Measurements from ENCODE around the gene ASB13. TPM values are rescaled to one million over a fixed set of nuclear protein-coding genes. Genes with fewer than 3 reads are reported as not detected.

ASB13 gene
- total RNA-seq, 1 experiment from 2014 or later: 13.8 TPM

DNA sequence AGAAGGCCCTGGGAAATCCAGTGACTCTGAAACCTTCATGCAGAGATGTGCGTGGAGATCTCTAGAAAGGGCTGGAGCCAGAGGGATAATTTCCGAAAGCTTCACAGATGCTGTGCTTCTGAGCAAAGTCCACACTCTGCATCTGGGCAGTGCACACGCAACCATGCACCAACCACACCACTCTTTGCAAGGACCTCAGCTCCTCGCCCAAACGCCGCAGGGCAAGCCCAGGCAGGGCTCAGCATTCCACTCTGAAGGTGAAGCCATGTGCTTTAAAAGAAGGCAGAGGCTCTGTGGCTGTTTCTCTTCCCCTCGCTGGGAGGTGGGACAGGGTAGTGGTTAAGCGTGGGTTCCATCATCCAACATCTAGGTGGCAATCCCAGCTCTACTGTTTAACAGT lies 48.4 kb downstream of the ASB13 start:
- no peaks in the 10 kb centered on the region for H3K9me3 Mint-ChIP-seq
- Histone ChIP-seq H3K9ac (ENCODE audit: extremely low read depth, insufficient read length, low read length) (no peak overlapping the region), H3K79me2 (ENCODE audit: insufficient read depth, low read length) (no peaks in the 10 kb centered on the region), H2BK120ac (ENCODE audit: low read depth, low read length, poor library complexity, severe bottlenecking) (no peak overlapping the region), H3K23ac (ENCODE audit: insufficient read length, low read depth, low read length) (no peak overlapping the region), H3T11ph (ENCODE audit: low read length) (no peak overlapping the region), H2AFZ (ENCODE audit: low read length) (no peak overlapping the region), H3K27me3 (ENCODE audit: insufficient read depth, low read length) (no peaks in the 10 kb centered on the region), H2BK20ac (ENCODE audit: low read depth, low read length, poor library complexity, severe bottlenecking) (no peak overlapping the region), H2BK15ac (ENCODE audit: low read depth, low read length) (no peak overlapping the region), H3K27ac (ENCODE audit: insufficient read length, low read depth, low read length) (no peak overlapping the region), H2BK12ac (ENCODE audit: insufficient read length, low read depth, low read length) (no peak overlapping the region), H3K18ac (ENCODE audit: insufficient read length, low read depth, low read length) (no peak overlapping the region), H4K91ac (ENCODE audit: insufficient read length, low read depth, low read length) (no peak overlapping the region), H4K20me1 (ENCODE audit: control insufficient read depth, insufficient read depth, insufficient read length) (no peaks in the 10 kb centered on the region), H3K4me1 (ENCODE audit: insufficient read depth, low read length) (no peaks in the 10 kb centered on the region), H4K8ac (replicated peaks; ENCODE audit: insufficient read length, low read depth, low read length) (no peak overlapping the region), H3K23me2 (ENCODE audit: insufficient read length, low read depth, low read length, poor library complexity, severe bottlenecking) (no peaks in the 10 kb centered on the region), H3K4me2 (ENCODE audit: insufficient read depth, insufficient read length, low read length) (no peak overlapping the region), H3K9me3 (ENCODE audit: control insufficient read depth, low read depth, low read length) (no peaks in the 10 kb centered on the region), H2BK5ac (ENCODE audit: insufficient read length, low read length) (no peak overlapping the region), H4K5ac (ENCODE audit: insufficient read length, low read depth, low read length) (no peak overlapping the region), H3K14ac (ENCODE audit: insufficient read depth, low read length) (no peak overlapping the region), H2AK5ac (ENCODE audit: insufficient read length, low read length) (no peak overlapping the region), H3K79me1 (ENCODE audit: insufficient read depth, low read depth, low read length, poor library complexity, severe bottlenecking) (no peaks in the 10 kb centered on the region), H3K56ac (ENCODE audit: insufficient read length, low read depth, low read length) (no peak overlapping the region), H3K4ac (ENCODE audit: low read depth, low read length) (no peak overlapping the region)
- no peaks in the 10 kb centered on the region for H3K36me3 Mint-ChIP-seq (ENCODE audit: insufficient read depth in 1 of 3, low read depth in 3 of 3)
- no peak for DNase-seq
- TF ChIP-seq, protein P1, sequence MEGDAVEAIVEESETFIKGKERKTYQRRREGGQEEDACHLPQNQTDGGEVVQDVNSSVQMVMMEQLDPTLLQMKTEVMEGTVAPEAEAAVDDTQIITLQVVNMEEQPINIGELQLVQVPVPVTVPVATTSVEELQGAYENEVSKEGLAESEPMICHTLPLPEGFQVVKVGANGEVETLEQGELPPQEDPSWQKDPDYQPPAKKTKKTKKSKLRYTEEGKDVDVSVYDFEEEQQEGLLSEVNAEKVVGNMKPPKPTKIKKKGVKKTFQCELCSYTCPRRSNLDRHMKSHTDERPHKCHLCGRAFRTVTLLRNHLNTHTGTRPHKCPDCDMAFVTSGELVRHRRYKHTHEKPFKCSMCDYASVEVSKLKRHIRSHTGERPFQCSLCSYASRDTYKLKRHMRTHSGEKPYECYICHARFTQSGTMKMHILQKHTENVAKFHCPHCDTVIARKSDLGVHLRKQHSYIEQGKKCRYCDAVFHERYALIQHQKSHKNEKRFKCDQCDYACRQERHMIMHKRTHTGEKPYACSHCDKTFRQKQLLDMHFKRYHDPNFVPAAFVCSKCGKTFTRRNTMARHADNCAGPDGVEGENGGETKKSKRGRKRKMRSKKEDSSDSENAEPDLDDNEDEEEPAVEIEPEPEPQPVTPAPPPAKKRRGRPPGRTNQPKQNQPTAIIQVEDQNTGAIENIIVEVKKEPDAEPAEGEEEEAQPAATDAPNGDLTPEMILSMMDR (conservative IDR thresholded peaks at IDR 0.05): no peak
- no peaks in the 10 kb centered on the region for H3K27me3 Mint-ChIP-seq (ENCODE audit: low read depth)
- no CpG with 5 or more reads among the region's 8 CpGs for WGBS (ENCODE audit: extremely low coverage, insufficient read length, low lambda C conversion rate)
- H3K4me1 Mint-ChIP-seq: peaks cover 0 to 7% of the 10 kb centered on the region in 2 experiments; a peak in 2 of 4 replicates
- H3K27ac Mint-ChIP-seq: no peak overlapping the region; a peak in 1 of 7 replicates
- no peak overlapping the region for H3K4me3 Mint-ChIP-seq
